ENCODE measurements around the gene CCDC12. TPM values are rescaled to one million over a fixed set of nuclear protein-coding genes. Genes with fewer than 3 reads are reported as not detected.

CCDC12 gene
- total RNA-seq, 1 donor from 2014 or later, result 50.5 TPM

DNA sequence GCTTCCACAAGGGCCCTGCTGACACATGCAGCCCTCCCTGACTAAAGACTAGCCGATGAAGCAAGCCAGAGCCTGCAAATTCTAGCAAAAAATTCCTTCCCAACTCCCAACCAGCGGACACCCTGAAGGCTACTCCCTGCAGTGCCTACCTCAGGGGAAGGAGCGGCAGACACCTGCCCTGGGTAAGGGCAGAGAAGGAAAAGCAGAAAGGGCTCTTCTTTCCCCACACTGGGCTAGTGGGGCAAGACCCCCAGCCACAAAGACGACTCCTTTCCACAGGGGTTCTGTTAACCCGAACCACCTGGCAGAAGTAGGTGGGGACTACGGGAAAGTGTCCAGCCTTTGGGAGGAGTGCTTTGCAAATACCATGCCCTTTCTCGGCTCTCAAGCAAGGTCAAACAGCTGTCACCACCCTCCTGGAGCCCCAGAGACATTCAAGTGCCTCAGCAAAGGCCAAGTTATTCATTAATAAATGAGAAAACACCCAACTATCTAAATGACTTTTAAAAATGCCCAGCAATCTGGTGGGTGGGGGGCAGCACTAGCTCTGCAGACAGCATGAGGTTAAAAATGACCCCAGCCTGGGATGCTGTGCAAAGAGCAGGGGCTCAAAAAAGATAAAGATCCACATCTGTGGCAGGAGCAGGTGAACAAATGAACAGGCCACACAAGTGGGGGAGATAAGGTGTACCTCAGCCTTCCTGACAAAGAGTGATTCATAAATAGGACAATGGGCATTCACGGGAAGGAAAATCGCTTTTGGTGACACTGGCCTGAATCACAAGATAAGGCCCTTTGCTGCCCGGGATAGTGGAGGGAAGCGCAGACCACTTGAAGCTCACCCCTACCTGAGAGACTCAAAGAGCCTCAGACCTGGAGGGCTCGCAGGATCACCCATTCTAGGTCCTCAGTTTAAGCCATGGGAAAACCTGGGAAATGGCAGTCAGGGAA lies 33.0 kb downstream of the CCDC12 start:
- Mint-ChIP-seq H3K9me3 (no peaks in the 10 kb centered on the region), H3K27me3 (ENCODE audit: low read depth) (no peaks in the 10 kb centered on the region)
- no peak for DNase-seq (ENCODE audit: low spot score in 2 of 2, unreplicated experiment in 2 of 2)

DNA sequence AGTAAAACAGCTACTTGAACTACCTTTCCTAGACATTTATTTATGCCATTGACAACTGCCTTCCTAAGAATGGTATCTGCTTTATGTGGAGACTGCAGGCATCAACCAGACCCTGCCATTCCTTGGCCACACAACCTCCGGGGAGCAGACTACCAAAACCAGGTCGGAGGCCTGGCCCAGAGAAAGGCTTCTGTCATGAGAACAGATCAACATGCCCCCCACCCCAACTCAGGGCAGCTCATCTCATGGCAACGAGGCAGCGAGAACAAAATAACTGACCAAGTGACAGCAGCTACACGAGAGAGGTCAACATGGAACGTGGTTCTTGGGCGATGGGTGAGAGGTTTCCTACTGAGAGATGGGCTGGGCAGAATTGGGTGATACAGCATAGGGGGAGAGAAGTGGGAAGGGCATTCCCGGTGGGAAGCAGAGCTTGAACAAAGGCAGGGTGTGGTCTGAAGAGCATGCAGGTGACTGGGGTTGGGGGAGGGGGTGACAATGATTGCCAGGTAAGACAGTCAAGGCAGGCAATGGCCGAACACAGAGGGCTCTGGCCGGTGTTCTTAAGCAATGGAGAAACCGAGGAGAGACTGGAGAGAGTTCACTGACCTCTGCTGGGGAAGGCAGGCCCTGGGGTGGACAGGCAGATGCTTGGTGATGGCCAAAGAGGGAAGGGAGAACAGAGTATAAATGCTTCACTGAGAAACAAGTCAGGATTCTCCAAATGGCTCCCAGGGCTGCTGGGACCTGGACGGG lies 33.9 kb downstream of the CCDC12 start:
- TF ChIP-seq, protein P1, sequence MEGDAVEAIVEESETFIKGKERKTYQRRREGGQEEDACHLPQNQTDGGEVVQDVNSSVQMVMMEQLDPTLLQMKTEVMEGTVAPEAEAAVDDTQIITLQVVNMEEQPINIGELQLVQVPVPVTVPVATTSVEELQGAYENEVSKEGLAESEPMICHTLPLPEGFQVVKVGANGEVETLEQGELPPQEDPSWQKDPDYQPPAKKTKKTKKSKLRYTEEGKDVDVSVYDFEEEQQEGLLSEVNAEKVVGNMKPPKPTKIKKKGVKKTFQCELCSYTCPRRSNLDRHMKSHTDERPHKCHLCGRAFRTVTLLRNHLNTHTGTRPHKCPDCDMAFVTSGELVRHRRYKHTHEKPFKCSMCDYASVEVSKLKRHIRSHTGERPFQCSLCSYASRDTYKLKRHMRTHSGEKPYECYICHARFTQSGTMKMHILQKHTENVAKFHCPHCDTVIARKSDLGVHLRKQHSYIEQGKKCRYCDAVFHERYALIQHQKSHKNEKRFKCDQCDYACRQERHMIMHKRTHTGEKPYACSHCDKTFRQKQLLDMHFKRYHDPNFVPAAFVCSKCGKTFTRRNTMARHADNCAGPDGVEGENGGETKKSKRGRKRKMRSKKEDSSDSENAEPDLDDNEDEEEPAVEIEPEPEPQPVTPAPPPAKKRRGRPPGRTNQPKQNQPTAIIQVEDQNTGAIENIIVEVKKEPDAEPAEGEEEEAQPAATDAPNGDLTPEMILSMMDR (IDR thresholded peaks at IDR 0.05; ENCODE audit: unreplicated experiment), result no peak
- H3K27ac Mint-ChIP-seq, result peak overlapping the region; percentile 26
- no peaks in the 10 kb centered on the region for H3K27me3 Mint-ChIP-seq (ENCODE audit: low read depth)
- no peak overlapping the region for H3K4me3 Mint-ChIP-seq
- DNase-seq (ENCODE audit: low spot score in 2 of 2, unreplicated experiment in 2 of 2), result no peak
- H3K9me3 Mint-ChIP-seq, result no peaks in the 10 kb centered on the region
- H3K4me1 Mint-ChIP-seq, result peaks cover 41% of the 10 kb centered on the region
- H3K36me3 Mint-ChIP-seq, result peaks cover 30% of the 10 kb centered on the region

More for the DNA sequence above, 33.0 kb downstream of the CCDC12 start:
- TF ChIP-seq, protein P1 (IDR thresholded peaks at IDR 0.05; ENCODE audit: unreplicated experiment), result no peak
- H3K4me3 Mint-ChIP-seq, result no peak overlapping the region
- peaks cover 49% of the 10 kb centered on the region for H3K4me1 Mint-ChIP-seq
- peaks cover 25% of the 10 kb centered on the region for H3K36me3 Mint-ChIP-seq
- H3K27ac Mint-ChIP-seq, result peak overlapping the region; percentile 5

DNA sequence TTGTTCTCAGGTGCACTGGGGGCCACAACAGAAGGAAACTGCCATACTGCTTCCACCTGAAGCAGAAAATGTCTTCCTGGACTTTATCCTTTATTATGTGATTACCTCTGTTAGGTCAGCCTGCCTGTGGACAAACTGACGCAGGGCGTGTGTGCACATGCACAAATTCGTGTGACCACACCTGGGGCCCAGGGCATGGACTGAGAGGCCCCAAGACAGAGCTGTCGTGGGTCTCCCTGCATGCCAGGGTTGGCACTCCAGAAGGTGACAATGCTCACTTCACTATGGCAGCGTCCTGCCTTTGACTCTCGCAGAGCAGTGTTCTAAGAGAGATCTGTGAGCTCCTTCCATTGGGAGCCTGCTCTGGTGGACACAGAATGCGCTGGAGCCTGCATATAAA lies 34.5 kb downstream of the CCDC12 start:
- Mint-ChIP-seq H3K4me1 (peaks cover 36% of the 10 kb centered on the region), H3K4me3 (no peak overlapping the region), H3K27ac (no peak overlapping the region), H3K27me3 (ENCODE audit: low read depth) (no peaks in the 10 kb centered on the region), H3K36me3 (peaks cover 31% of the 10 kb centered on the region), H3K9me3 (no peaks in the 10 kb centered on the region)
- DNase-seq (ENCODE audit: low spot score in 2 of 2, unreplicated experiment in 2 of 2), result no peak
- TF ChIP-seq, protein P1 (IDR thresholded peaks at IDR 0.05; ENCODE audit: unreplicated experiment), result no peak

DNA sequence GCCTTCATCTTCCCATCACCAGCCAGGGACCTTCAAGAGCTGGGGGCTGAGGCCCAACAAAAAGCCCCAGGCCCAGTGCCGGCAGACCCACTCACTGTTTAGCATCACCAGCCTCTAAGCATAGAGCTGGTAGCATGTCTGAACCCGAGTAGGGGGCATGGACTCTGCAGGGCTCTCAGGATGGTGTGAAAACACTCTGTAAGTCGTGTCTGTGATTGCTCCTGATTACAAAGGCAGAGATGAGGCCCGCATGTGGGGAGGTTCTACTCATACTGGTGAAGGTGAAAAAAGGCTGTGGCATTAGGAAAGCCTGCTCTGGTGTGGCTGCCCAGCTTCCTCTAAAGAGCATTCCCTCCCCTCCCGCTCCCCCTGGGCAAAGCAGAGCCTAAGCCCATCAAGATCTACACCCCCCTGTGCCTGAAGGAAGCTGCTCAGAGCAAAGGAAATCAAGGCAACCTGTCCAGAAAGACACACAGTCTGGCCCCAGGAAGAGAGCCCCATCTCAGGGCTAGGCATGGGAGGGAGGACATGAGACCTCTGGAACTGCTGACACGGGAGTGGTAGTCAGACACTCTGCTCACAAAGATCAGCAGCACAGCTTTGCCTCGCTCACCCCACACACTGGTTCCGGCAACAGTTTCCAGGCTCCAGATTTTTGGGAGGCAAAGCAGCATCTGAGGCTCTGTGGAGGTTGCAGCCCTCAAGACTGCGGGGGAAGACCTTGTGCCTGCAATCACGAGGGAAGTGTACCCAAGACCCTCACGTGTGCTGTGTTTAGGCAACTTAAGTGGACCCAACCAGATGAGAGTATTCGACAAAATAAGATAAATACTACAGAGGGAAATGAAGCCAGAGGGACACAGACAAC lies 36.7 kb downstream of the CCDC12 start:
- Mint-ChIP-seq H3K27me3 (ENCODE audit: low read depth) (no peaks in the 10 kb centered on the region), H3K36me3 (peaks cover 20% of the 10 kb centered on the region), H3K4me3 (no peak overlapping the region), H3K4me1 (peaks cover 42% of the 10 kb centered on the region), H3K27ac (no peak overlapping the region), H3K9me3 (no peaks in the 10 kb centered on the region)
- DNase-seq (ENCODE audit: low spot score in 2 of 2, unreplicated experiment in 2 of 2), result no peak
- TF ChIP-seq, protein P1 (IDR thresholded peaks at IDR 0.05; ENCODE audit: unreplicated experiment), result no peak

DNA sequence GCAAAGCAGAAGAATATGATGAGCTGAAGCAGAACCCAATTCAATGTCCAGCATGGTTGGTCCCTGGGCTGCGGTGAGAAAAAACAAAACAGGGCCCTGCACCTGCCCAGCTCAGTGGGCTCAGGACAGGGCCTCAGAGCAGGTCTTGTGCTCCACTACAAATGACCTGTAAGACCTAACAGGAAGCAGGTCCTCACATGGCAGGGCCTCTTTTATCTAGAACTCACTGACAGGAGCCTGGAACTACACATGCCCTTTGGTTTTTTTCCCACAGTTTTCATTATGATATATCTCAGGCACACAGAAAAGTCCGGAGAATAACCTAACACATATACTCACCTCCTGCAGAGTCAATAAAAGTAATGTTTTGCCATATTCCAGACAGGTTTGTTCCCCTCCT lies 38.4 kb downstream of the CCDC12 start:
- TF ChIP-seq, protein P1 (IDR thresholded peaks at IDR 0.05; ENCODE audit: unreplicated experiment), result no peak
- Mint-ChIP-seq H3K4me3 (no peak overlapping the region), H3K27me3 (ENCODE audit: low read depth) (no peaks in the 10 kb centered on the region), H3K4me1 (peaks cover 34% of the 10 kb centered on the region), H3K36me3 (peaks cover 20% of the 10 kb centered on the region), H3K9me3 (no peaks in the 10 kb centered on the region), H3K27ac (no peak overlapping the region)
- no peak for DNase-seq (ENCODE audit: low spot score in 2 of 2, unreplicated experiment in 2 of 2)
